Measurements from ENCODE around the gene UQCRQ. TPM values are rescaled to one million over a fixed set of nuclear protein-coding genes. Genes with fewer than 3 reads are reported as not detected.
A peak's percentile ranks its signal among the peaks of the same experiment; 100 is the strongest.

The UQCRQ gene
- total and polyA plus RNA-seq, 9 of the 15 experiments (the other 6 are each of a cell fraction or from before 2014, with no cell fraction given), result 235 to 2,421 (median 883) TPM

DNA sequence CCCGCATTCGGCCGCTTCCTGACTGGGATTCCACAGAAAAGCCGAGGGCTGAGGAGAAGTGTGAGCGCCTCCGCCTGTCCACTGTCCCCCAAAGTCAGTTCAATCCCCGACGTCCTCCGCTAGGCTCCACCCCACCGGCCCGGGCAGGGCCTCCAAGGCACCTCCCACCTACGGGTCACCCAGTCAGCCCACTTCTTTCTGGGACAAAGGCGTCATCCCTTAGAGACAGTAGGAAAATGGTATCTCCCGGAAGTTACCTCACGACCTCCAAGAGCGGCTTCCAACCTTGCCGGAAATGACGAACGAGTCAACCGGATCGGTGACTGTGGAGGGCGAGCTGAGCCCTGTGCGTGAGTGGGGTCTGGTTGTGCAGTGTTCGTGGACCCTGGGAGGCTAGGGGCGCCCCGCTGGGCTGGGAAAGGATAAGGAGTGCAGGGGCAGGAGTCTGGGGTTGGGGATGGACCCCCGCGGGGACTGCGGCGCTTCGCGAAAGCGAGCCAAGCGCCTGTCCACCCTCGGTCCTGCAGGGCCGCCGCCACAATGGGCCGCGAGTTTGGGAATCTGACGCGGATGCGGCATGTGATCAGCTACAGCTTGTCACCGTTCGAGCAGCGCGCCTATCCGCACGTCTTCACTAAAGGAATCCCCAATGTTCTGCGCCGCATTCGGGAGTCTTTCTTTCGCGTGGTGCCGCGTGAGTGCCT, at the start of gene UQCRQ, which contains the start of gene GDF9 (continued):
- TF ChIP-seq TOE1 (IDR thresholded peaks at IDR 0.05; ENCODE audit: borderline replicate concordance), result peak; percentile 64; the same call in 1 of the 2 replicates
- peak; percentile 92 for TF ChIP-seq TOE1 (CRISPR knock-in tag; IDR thresholded peaks at IDR 0.05; ENCODE audit: borderline replicate concordance, low read depth)
- TF ChIP-seq BCL6 (CRISPR knock-in tag; IDR thresholded peaks at IDR 0.05), result no peak
- TF ChIP-seq ZNF347 (CRISPR knock-in tag; IDR thresholded peaks at IDR 0.05; ENCODE audit: low read depth), result no peak
- TF ChIP-seq KAT7 (CRISPR knock-in tag; IDR thresholded peaks at IDR 0.05; ENCODE audit: borderline replicate concordance), result 0 out of 2 replicates have a peak, but pooled peaks have one; percentile 83
- 0 out of 2 replicates have a peak, but pooled peaks have one; percentile 46 for TF ChIP-seq ZNF263 (CRISPR knock-in tag; IDR thresholded peaks at IDR 0.05; ENCODE audit: borderline replicate concordance)
- TF ChIP-seq, protein P1, sequence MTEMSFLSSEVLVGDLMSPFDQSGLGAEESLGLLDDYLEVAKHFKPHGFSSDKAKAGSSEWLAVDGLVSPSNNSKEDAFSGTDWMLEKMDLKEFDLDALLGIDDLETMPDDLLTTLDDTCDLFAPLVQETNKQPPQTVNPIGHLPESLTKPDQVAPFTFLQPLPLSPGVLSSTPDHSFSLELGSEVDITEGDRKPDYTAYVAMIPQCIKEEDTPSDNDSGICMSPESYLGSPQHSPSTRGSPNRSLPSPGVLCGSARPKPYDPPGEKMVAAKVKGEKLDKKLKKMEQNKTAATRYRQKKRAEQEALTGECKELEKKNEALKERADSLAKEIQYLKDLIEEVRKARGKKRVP (CRISPR knock-in tag; IDR thresholded peaks at IDR 0.05), result no peak
- no peak for TF ChIP-seq HDAC3 (IDR thresholded peaks at IDR 0.05; ENCODE audit: borderline replicate concordance, partially characterized antibody)
- TF ChIP-seq KLF13 (tag; IDR thresholded peaks at IDR 0.05; ENCODE audit: borderline replicate concordance, low read depth), result no peak
- TF ChIP-seq, protein P2, sequence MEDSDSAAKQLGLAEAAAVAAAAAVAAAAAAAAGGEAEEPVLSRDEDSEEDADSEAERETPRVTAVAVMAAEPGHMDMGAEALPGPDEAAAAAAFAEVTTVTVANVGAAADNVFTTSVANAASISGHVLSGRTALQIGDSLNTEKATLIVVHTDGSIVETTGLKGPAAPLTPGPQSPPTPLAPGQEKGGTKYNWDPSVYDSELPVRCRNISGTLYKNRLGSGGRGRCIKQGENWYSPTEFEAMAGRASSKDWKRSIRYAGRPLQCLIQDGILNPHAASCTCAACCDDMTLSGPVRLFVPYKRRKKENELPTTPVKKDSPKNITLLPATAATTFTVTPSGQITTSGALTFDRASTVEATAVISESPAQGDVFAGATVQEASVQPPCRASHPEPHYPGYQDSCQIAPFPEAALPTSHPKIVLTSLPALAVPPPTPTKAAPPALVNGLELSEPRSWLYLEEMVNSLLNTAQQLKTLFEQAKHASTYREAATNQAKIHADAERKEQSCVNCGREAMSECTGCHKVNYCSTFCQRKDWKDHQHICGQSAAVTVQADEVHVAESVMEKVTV (CRISPR knock-in tag; IDR thresholded peaks at IDR 0.05), result peak; percentile 77
- TF ChIP-seq ARID2 (IDR thresholded peaks at IDR 0.05), result no peak
- peak; percentile 96 for TF ChIP-seq POLR2B (IDR thresholded peaks at IDR 0.05; ENCODE audit: low read depth, partially characterized antibody)
- no peak for TF ChIP-seq SETDB1 (IDR thresholded peaks at IDR 0.05; ENCODE audit: low read length)
- TF ChIP-seq SRSF3 (IDR thresholded peaks at IDR 0.05; ENCODE audit: insufficient read depth, low read length), result no peak
- TF ChIP-seq ZNF717 (CRISPR knock-in tag; IDR thresholded peaks at IDR 0.05), result no peak
- TF ChIP-seq SP1 (CRISPR knock-in tag; IDR thresholded peaks at IDR 0.05), result peak; percentile 92
- TF ChIP-seq, protein P3, sequence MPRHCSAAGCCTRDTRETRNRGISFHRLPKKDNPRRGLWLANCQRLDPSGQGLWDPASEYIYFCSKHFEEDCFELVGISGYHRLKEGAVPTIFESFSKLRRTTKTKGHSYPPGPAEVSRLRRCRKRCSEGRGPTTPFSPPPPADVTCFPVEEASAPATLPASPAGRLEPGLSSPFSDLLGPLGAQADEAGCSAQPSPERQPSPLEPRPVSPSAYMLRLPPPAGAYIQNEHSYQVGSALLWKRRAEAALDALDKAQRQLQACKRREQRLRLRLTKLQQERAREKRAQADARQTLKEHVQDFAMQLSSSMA (CRISPR knock-in tag; IDR thresholded peaks at IDR 0.05), result no peak
- TF ChIP-seq ZNF197 (CRISPR knock-in tag; IDR thresholded peaks at IDR 0.05; ENCODE audit: low read depth), result peak; percentile 68; the same call in 1 of the 2 replicates
- no peak for TF ChIP-seq ZNF133 (CRISPR knock-in tag; IDR thresholded peaks at IDR 0.05)
- TF ChIP-seq, protein P4, sequence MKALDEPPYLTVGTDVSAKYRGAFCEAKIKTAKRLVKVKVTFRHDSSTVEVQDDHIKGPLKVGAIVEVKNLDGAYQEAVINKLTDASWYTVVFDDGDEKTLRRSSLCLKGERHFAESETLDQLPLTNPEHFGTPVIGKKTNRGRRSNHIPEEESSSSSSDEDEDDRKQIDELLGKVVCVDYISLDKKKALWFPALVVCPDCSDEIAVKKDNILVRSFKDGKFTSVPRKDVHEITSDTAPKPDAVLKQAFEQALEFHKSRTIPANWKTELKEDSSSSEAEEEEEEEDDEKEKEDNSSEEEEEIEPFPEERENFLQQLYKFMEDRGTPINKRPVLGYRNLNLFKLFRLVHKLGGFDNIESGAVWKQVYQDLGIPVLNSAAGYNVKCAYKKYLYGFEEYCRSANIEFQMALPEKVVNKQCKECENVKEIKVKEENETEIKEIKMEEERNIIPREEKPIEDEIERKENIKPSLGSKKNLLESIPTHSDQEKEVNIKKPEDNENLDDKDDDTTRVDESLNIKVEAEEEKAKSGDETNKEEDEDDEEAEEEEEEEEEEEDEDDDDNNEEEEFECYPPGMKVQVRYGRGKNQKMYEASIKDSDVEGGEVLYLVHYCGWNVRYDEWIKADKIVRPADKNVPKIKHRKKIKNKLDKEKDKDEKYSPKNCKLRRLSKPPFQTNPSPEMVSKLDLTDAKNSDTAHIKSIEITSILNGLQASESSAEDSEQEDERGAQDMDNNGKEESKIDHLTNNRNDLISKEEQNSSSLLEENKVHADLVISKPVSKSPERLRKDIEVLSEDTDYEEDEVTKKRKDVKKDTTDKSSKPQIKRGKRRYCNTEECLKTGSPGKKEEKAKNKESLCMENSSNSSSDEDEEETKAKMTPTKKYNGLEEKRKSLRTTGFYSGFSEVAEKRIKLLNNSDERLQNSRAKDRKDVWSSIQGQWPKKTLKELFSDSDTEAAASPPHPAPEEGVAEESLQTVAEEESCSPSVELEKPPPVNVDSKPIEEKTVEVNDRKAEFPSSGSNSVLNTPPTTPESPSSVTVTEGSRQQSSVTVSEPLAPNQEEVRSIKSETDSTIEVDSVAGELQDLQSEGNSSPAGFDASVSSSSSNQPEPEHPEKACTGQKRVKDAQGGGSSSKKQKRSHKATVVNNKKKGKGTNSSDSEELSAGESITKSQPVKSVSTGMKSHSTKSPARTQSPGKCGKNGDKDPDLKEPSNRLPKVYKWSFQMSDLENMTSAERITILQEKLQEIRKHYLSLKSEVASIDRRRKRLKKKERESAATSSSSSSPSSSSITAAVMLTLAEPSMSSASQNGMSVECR (CRISPR knock-in tag; IDR thresholded peaks at IDR 0.05), result peak; percentile 9; the same call in 1 of the 2 replicates
- no peak for TF ChIP-seq HMGN3 (IDR thresholded peaks at IDR 0.05; ENCODE audit: borderline replicate concordance, extremely low read depth, insufficient read length, low read depth, low read length)
